AG09309 (cell line): ENCODE data around the gene SLC17A8.

Experiments
- DNase-seq: peaks from one replicate; pipeline ENCODE4 v3.0.0-alpha.2; 2010; ENCODE audit warnings: low read depth
- H3K4me3 ChIP-seq: 2 replicates; pipeline ENCODE4 v1.5.1; 2011; ENCODE audit warnings: mild to moderate bottlenecking, low read depth, low read length, moderate library complexity; ENCODE audit not compliant: control insufficient read depth
- CTCF ChIP-seq: IDR thresholded peaks from 2 replicates; pipeline ENCODE4 v1.5.1; 2011; ENCODE audit warnings: mild to moderate bottlenecking, low read depth, low read length, inconsistent platforms; ENCODE audit not compliant: insufficient read depth, control insufficient read depth; ENCODE audit errors: missing control alignments

SLC17A8 gene

GRCh38 chr12:100382338-100382737 is 25.5 kb downstream of the SLC17A8 start:
- no peak for TF ChIP-seq CTCF
- DNase-seq: peak; percentile 4

GRCh38 chr12:100383586-100384558 is 27.0 kb downstream of the SLC17A8 start:
- no peak for TF ChIP-seq CTCF
- DNase-seq: no peak
- no peak overlapping the region for H3K4me3 ChIP-seq

More at GRCh38 chr12:100382338-100382737, 25.5 kb downstream of the SLC17A8 start:
- no peak overlapping the region for H3K4me3 ChIP-seq

GRCh38 chr12:100384559-100384935 is 27.7 kb downstream of the SLC17A8 start:
- no peak for DNase-seq
- TF ChIP-seq CTCF: no peak
- H3K4me3 ChIP-seq: no peak overlapping the region

- no peak for TF ChIP-seq CTCF
- no peak overlapping the region for H3K4me3 ChIP-seq
- no peak for DNase-seq
Measured at GRCh38 chr12:100388382-100388781, 31.5 kb downstream of the SLC17A8 start.

- peak; percentile 26 for TF ChIP-seq CTCF
- no peak overlapping the region for H3K4me3 ChIP-seq
- DNase-seq: no peak
Measured at GRCh38 chr12:100391856-100392255, 35.0 kb downstream of the SLC17A8 start.

GRCh38 chr12:100393200-100393599 is 36.3 kb downstream of the SLC17A8 start:
- no peak for TF ChIP-seq CTCF
- no peak for DNase-seq
- no peak overlapping the region for H3K4me3 ChIP-seq
